Putamen (tissue), 1 donor: ENCODE measurements around the gene SMAD1.
"Not testable (repeated sequence)": the region's sequence is repeated elsewhere in the genome, so short reads cannot be mapped to it uniquely, and the experiment has no call there.

Experiments
- DNase-seq: peaks from one replicate; pipeline ENCODE4 v3.0.0-alpha.2; 2016; ENCODE audit warnings: low spot score

SMAD1 gene

DNA sequence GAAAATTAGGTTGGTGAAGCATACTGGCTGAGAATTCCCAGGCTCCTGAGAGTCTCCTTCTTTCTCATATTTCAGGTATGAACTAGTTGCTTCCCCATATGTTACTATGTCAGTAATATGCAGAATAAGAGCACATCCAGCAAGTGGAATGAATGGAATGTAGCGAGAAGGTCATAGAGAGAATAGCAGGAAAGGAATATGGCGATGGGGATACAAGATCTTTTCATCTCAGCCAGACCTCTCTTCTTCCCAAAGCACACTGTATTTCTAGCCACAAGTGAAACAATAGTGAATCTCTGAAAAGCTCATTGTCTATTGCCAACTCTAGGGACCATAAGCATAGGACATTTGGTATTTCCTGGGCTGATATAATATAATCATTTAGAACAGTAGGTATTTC is 82.9 kb downstream of the SMAD1 start:
- no peak for DNase-seq

GRCh38 chr4:145565328-145565727 is 83.7 kb downstream of the SMAD1 start:
- no peak for DNase-seq

GRCh38 chr4:145566086-145566708 is 84.5 kb downstream of the SMAD1 start:
- DNase-seq, result no peak

DNA sequence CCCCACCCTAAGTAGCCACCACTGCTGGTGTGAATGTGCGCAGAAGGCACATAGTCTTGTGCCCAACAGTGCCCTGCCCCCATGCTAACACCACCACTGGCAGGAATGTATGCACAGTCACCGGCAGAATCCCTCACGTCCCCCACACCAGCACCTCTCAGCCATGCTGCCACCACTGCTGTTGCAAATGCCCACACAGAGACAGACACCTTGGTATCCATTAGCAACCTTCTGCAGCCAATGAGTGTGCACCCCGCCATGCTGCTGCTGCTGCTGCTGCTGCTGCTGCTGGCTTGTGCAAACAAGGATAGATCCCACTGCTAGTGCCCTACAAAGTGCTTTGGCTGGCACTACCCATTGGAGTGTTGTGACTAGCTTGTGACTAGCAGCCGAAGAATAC is 85.1 kb downstream of the SMAD1 start:
- no peak for DNase-seq

DNA sequence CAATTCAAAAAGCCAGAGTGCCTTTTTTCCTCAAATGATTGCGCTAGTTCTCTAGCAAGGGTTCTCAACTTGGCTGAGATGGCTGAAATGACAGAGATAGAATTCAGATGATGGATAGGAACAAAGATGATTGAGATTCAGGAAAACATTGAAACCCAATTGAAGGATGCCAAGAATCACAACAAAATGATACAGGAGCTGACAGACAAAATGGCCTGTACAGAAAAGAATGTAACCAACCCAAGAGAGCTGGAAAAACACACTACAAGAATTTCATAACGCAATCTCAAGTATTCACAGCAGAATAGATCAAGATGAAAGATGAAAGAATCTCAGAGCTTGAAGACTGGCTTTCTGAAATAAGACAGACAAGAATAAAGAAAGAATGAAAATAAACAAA is 85.9 kb downstream of the SMAD1 start:
- DNase-seq, result no peak

DNA sequence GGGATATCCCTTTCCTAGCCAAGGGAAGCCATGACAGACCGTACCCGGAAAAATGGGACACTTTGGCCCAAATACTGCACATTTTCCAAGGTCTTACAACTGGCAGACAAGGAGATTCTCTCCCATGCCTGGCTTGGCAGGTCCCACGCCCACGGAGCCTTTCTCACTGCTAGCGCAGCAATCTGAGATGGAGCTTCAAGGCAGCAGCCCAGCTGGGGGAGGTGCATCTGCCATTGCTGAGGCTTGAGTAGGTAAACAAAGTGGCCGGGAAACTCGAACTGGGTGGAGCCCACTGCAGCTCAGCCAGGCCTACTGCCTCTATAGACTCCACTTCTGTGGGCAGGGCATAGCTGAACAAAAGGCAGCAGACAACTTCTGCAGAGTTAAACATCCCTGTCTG is 92.9 kb downstream of the SMAD1 start:
- not testable (repeated sequence) for DNase-seq

DNA sequence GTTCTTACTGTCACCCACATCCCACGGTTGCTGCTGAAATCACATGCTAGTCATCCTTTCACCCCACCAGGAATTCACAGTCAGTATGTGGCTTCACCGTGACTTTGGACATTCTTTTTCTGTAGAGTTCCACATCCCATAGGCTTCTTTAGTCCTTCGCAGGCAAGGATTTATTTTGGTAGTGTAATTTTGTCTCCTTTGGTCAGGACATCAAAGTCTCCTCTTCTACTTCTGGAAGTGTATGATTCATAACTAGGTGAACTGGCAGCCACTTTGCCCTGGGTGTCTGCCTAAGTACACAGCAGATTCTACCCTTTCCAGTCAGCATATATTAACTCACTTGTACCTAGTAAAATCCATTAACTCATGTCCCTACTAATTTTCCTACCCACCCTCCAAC is 99.3 kb downstream of the SMAD1 start:
- DNase-seq, result no peak

GRCh38 chr4:145583191-145584055 is 101.8 kb downstream of the SMAD1 start:
- no peak for DNase-seq

DNA sequence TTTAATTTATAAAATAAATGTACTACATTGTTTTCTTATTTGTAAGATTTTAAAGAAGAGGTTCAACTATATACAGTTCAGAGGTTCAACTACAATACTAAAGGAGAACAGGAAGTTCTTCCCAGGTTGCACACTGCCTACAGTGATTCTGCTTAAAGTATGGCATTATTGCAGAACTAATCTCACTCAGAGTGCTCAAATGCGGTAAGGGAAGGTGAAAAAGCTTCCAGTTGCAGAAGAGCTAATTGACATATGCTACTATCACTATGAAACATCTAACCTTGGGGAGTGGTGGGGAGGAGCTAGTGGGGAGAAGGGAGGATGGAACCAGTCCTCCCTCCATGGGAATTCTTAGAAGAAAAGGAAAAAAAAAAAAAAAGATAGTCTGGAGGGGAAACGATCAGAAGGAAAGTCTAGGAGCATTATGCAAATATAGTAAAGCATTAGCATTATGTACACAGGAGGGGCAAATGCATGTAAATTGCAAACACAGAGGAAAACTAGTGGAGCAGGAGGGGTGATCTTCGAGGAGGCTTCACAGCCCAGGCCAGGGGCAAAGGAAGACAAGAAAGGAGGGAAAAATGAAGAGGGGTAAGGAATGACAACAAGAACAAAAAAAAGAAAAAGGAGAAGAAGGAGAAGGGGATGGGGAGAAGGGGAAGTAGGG is 105.6 kb downstream of the SMAD1 start:
- peak; percentile 51 for DNase-seq

GRCh38 chr4:145589381-145589780 is 107.7 kb downstream of the SMAD1 start:
- DNase-seq, result not testable (repeated sequence)

- no peak for DNase-seq
These were observed 108.5 kb downstream of the SMAD1 start for GRCh38 chr4:145589916-145590702.

DNA sequence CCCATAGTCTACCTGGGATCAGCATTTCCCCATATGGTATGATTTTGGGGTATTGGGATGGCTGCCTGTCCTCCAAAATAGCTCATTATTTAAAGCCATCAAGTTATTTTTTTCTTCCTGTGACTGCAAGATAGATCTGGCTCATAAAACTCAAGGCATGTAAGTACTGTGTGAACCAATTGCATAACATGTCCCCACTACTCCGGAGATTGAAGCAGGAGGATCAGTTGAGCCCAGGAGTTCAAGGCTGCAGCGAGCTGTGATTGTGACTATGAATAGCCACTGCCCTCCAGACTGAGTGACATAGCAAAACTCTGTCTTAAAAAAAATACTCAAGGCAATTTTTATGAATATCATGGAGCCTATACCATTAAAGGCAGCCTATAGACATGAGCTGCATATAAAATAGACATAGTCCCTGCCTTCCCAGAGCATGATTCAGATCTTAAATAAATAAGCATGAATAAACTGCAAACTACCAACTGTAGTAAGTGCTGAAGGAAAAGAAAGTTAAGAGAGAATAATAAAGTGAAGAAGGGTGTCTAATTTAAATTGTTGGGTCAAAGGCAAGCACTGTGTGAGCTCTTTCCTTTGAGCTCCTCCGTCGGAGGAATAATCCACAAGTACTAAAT is 120.6 kb downstream of the SMAD1 start:
- DNase-seq, result no peak

DNA sequence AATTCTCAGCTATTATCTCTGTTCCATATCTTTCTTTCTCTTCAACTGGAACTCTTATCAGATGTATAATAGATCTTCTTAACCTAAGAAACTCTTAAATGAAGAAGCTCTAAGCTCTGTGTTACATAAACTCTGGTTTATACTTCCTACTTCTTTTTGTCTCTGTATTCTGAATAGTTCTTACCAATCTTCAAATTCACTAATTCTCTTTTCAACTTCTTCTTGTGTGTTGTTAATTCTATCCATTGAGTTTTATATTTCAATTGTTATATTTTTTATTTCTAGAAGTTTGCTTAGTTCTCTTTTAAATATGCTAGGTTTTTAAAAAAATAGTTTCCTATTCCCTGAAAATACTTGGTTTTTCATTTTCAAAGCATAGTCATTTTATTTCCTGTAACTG is 124.3 kb downstream of the SMAD1 start:
- no peak for DNase-seq
